Mammary epithelial cell (primary cell): Measurements from ENCODE around the gene HYDIN.

Source experiments
- EZH2 ChIP-seq: IDR thresholded peaks from 2 replicates; pipeline ENCODE4 v1.6.1; 2012; ENCODE audit warnings: low read length, inconsistent platforms, borderline replicate concordance
- TF ChIP-seq, protein P1 (sequence below), 2 donors: IDR thresholded peaks in 1 of 2; conservative IDR thresholded peaks in 1 of 2; 2 replicates each; pipeline ENCODE4 v1.5.1; 2011 to 2012; ENCODE audit warnings: inconsistent platforms in 2 of 2, low read length in 2 of 2, mild to moderate bottlenecking in 2 of 2, control low read depth in 1 of 2, low read depth in 1 of 2; ENCODE audit not compliant: insufficient read depth in 1 of 2; ENCODE audit errors: extremely low read depth in 1 of 2

- no peak for TF ChIP-seq EZH2
- TF ChIP-seq, protein P1, sequence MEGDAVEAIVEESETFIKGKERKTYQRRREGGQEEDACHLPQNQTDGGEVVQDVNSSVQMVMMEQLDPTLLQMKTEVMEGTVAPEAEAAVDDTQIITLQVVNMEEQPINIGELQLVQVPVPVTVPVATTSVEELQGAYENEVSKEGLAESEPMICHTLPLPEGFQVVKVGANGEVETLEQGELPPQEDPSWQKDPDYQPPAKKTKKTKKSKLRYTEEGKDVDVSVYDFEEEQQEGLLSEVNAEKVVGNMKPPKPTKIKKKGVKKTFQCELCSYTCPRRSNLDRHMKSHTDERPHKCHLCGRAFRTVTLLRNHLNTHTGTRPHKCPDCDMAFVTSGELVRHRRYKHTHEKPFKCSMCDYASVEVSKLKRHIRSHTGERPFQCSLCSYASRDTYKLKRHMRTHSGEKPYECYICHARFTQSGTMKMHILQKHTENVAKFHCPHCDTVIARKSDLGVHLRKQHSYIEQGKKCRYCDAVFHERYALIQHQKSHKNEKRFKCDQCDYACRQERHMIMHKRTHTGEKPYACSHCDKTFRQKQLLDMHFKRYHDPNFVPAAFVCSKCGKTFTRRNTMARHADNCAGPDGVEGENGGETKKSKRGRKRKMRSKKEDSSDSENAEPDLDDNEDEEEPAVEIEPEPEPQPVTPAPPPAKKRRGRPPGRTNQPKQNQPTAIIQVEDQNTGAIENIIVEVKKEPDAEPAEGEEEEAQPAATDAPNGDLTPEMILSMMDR (conservative IDR thresholded peaks at IDR 0.05 in 1 of 2, IDR thresholded peaks at IDR 0.05 in 1 of 2; ENCODE audit: extremely low read depth in 1 of 2, insufficient read depth in 1 of 2, low read depth in 1 of 2, low read length in 2 of 2): no peak
Measured at GRCh38 chr16:70803319-70803718, 427.2 kb downstream of the HYDIN start.
